K562 (cell line): ENCODE results near the gene MDK. TPM values are rescaled to one million over a fixed set of nuclear protein-coding genes. Genes with fewer than 3 reads are reported as not detected.

Source experiments
- ATAC-seq: fragments of 200-7000 bp; cut with Tn5 transposase; 3 replicates; pipeline ENCODE4 v1.9.1; 2020; ENCODE audit warnings: moderate library complexity
- BruUV-seq: library from RNA; stranded (reverse); fragments of 400-500 nt; replicated peaks from 2 replicates; lab custom pipeline; 2021; lab: Mats Ljungman, UMichigan
- CTCF ChIA-PET: fragments of 300-600 bp; formaldehyde crosslinking; extraction: SDS; loops from one replicate; lab custom pipeline; 2021; ENCODE audit warnings: low intra/inter-chr PET ratio; lab: Yijun Ruan, JAX
- POLR2A ChIA-PET: fragments of 300-600, 350-650 bp; sonication (Branson Sonifier 250); formaldehyde crosslinking; extraction: SDS; loops from one replicate; lab custom pipeline; 2021; ENCODE audit warnings: antibody characterized with exemption, inconsistent platforms; lab: Yijun Ruan, JAX
- DNase-seq, 4 experiments: peaks; one replicate each; pipeline versions ENCODE4 v3.0.0 to v3.0.0-alpha.2; 2011 to 2018; ENCODE audit warnings: low spot score in 3 of 4, mixed read lengths in 3 of 4; ENCODE audit errors: extremely low read depth in 1 of 4
- FAIRE-seq: peaks from 2 replicates; lab custom pipeline; 2011; peaks lifted over from hg19 to GRCh38; lab: Jason Lieb, UNC
- H2AFZ ChIP-seq: 2 replicates; pipeline ENCODE4 v1.6.0; 2011; ENCODE audit warnings: low read depth, low read length, control low read depth, inconsistent platforms
- H3K27ac ChIP-seq: fragments of 200-600 bp; 3 replicates; pipeline ENCODE4 v1.8.0; 2011; ENCODE audit warnings: low read depth, mild to moderate bottlenecking, control low read depth, inconsistent platforms, low read length, moderate library complexity, mixed read lengths; ENCODE audit errors: extremely low read depth
- H3K27me3 ChIP-seq, 2 experiments: fragments of 300-600 bp in 1 of 2; 2 replicates in 1 of 2; 3 replicates in 1 of 2; pipeline versions ENCODE4 v1.6.0 to v1.8.0; 2011; ENCODE audit warnings: inconsistent platforms in 2 of 2, low read length in 2 of 2, mild to moderate bottlenecking in 1 of 2, mixed read lengths in 1 of 2, moderate library complexity in 1 of 2; ENCODE audit not compliant: control insufficient read depth in 2 of 2, insufficient read depth in 2 of 2
- H3K36me3 ChIP-seq: fragments of 300-600 bp; 3 replicates; pipeline ENCODE4 v1.8.0; 2011; ENCODE audit warnings: mild to moderate bottlenecking, low read length, inconsistent platforms; ENCODE audit not compliant: control insufficient read depth, insufficient read depth
- H3K4me1 ChIP-seq, 2 experiments: fragments of 200-600 bp in 1 of 2; replicated peaks in 1 of 2; 2 replicates in 1 of 2; 3 replicates in 1 of 2; pipeline versions ENCODE4 v1.5.1 to v1.8.0; 2011; ENCODE audit warnings: inconsistent platforms in 2 of 2, low read length in 2 of 2, mild to moderate bottlenecking in 1 of 2, mixed read lengths in 1 of 2, moderate library complexity in 1 of 2; ENCODE audit not compliant: control insufficient read depth in 2 of 2, insufficient read depth in 2 of 2
- H3K4me2 ChIP-seq: 2 replicates; pipeline ENCODE4 v1.6.1; 2011; ENCODE audit warnings: low read length, control low read depth, inconsistent platforms, mixed read lengths; ENCODE audit not compliant: insufficient read depth
- H3K4me3 ChIP-seq: fragments of 200-600 bp; sonication (generic), shearing (Covaris generic); 2 replicates; pipeline ENCODE4 v1.5.1; 2016; ENCODE audit warnings: control low read depth, inconsistent platforms
- H3K79me2 ChIP-seq: fragments of 200-600 bp; 3 replicates; pipeline ENCODE4 v1.8.0; 2011; ENCODE audit warnings: low read length, inconsistent platforms; ENCODE audit not compliant: control insufficient read depth, insufficient read depth
- H3K9ac ChIP-seq, 2 experiments: 2 replicates each; pipeline versions ENCODE4 v1.6.0 to v1.6.1; 2011; ENCODE audit warnings: low read depth in 2 of 2, low read length in 2 of 2, control low read depth in 1 of 2, inconsistent platforms in 1 of 2, mild to moderate bottlenecking in 1 of 2, mixed read lengths in 1 of 2; ENCODE audit not compliant: insufficient read depth in 1 of 2
- H3K9me1 ChIP-seq: one replicate; pipeline ENCODE4 v1.6.0; 2011; ENCODE audit warnings: inconsistent platforms, mild to moderate bottlenecking, low read length, moderate library complexity; ENCODE audit not compliant: control insufficient read depth, insufficient read depth
- H3K9me3 ChIP-seq: replicated peaks from 2 replicates; pipeline ENCODE4 v1.5.1; 2011; ENCODE audit warnings: low read depth, low read length, inconsistent platforms; ENCODE audit not compliant: control insufficient read depth, insufficient read depth
- H4K20me1 ChIP-seq: replicated peaks from 2 replicates; pipeline ENCODE4 v1.6.1; 2011; ENCODE audit warnings: low read length, inconsistent platforms, mixed read lengths; ENCODE audit not compliant: control insufficient read depth, insufficient read depth
- ADNP ChIP-seq: fragments of 200-800 bp; sonication (Bioruptor generic); IDR thresholded peaks from 2 replicates; pipeline ENCODE4 v1.6.1; 2016; ENCODE audit warnings: missing genetic modification characterization, missing compliant biosample characterization
- BACH1 ChIP-seq: fragments of 200-800 bp; sonication (Bioruptor generic); IDR thresholded peaks from 2 replicates; pipeline ENCODE4 v1.6.1; 2016; ENCODE audit warnings: missing genetic modification characterization, missing compliant biosample characterization
- BRF1 ChIP-seq: IDR thresholded peaks from 3 replicates; pipeline ENCODE4 v1.6.1; 2011; ENCODE audit warnings: borderline replicate concordance, mild to moderate bottlenecking; ENCODE audit not compliant: insufficient read length; ENCODE audit errors: extremely low read depth
- CLOCK ChIP-seq: fragments of 250-450 bp; sonication (Bioruptor Pico); IDR thresholded peaks from 2 replicates; pipeline ENCODE4 v1.4.0; 2020; ENCODE audit warnings: mild to moderate bottlenecking, moderate library complexity, borderline replicate concordance
- EWSR1 ChIP-seq: fragments of 450-650 bp; IDR thresholded peaks from 2 replicates; pipeline ENCODE4 v1.6.1; 2018; ENCODE audit warnings: borderline replicate concordance, mild to moderate bottlenecking, low read depth, moderate library complexity; ENCODE audit not compliant: partially characterized antibody
- FOXJ2 ChIP-seq: fragments of 200-800 bp; sonication (Bioruptor generic); IDR thresholded peaks from 2 replicates; pipeline ENCODE4 v1.6.1; 2016; ENCODE audit warnings: missing genetic modification characterization, missing compliant biosample characterization
- LEF1 ChIP-seq: fragments of 450-650 bp; IDR thresholded peaks from 2 replicates; pipeline ENCODE4 v1.6.1; 2016; ENCODE audit warnings: mild to moderate bottlenecking
- NCOA4 ChIP-seq: fragments of 450-650 bp; IDR thresholded peaks from 2 replicates; pipeline ENCODE4 v1.6.1; 2018; ENCODE audit warnings: mild to moderate bottlenecking; ENCODE audit not compliant: partially characterized antibody
- SLC30A9 ChIP-seq: fragments of 250-450 bp; sonication (Bioruptor Pico); IDR thresholded peaks from 2 replicates; pipeline ENCODE4 v1.8.0; 2022; ENCODE audit warnings: mild to moderate bottlenecking, moderate library complexity
- ZNF174 ChIP-seq: fragments of 250-450 bp; sonication (Bioruptor Pico); IDR thresholded peaks from 2 replicates; pipeline ENCODE4 v1.4.0; 2020; ENCODE audit warnings: mild to moderate bottlenecking
- ZNF263 ChIP-seq: sonication (generic); formaldehyde crosslinking; IDR thresholded peaks from 2 replicates; pipeline ENCODE4 v1.8.0; 2022; ENCODE audit warnings: mild to moderate bottlenecking, missing genetic modification reagents, borderline replicate concordance
- WGBS: fragments of 100-300 bp; shearing (Covaris generic); methylation state at CpG from one replicate; pipeline ENCODE4 v1.1.6; 2016; ENCODE audit warnings: low coverage, mixed read lengths; ENCODE audit not compliant: insufficient coverage; ENCODE audit errors: missing lambda C conversion rate; 5-methylcytosine and 5-hydroxymethylcytosine counted together
- in situ Hi-C: fragments of 300-500 bp; cut with MboI; formaldehyde crosslinking; loops from 4 replicates; pipeline ENCODE4 v1.15.0; 2018; ENCODE audit warnings: inconsistent platforms, mixed read lengths
- intact Hi-C: fragments of 100-400 bp; cut with micrococcal nuclease; formaldehyde crosslinking; loops from 2 replicates; pipeline ENCODE4 v1.14.2; 2022
- polyA plus RNA-seq, 8 experiments: library from polyadenylated mRNA; depleted of rRNA in 4 of 8; stranded (reverse) in 5 of 8; unstranded in 3 of 8; fragments of >200 nt; fragmentation: Nextera tagmentation in 2 of 8; fragmentation: Illumina TruSeq in 1 of 8; extraction: Ambion mirVana in 2 of 8; extraction: Trizol in 1 of 8; gene quantifications; 2 replicates each; pipeline versions ENCODE4 v1.2.1 to v1.2.3, GENCODE V29; 2011 to 2014; ENCODE audit warnings: inconsistent platforms in 1 of 8, missing spikeins in 1 of 8
- total RNA-seq, 7 experiments: library from RNA; depleted of rRNA in 6 of 7; stranded (reverse); fragments of >200 nt in 6 of 7; fragmentation: Illumina TruSeq in 2 of 7; extraction: Trizol in 2 of 7; gene quantifications; 2 replicates each; pipeline versions ENCODE4 v1.2.1 to v1.2.3, GENCODE V29; 2011 to 2021; ENCODE audit warnings: low replicate concordance in 1 of 7

The MDK gene
- total and polyA plus RNA-seq, 9 of the 15 experiments (the other 6 are each of a cell fraction or from before 2014, with no cell fraction given) = 20.7 to 700 (median 350) TPM

GRCh38 chr11:46350695-46351094 is 30.8 kb upstream of the MDK start:
- WGBS = 90% methylated on average over 2 of the region's 3 CpGs
- TF ChIP-seq LEF1 = no peak
- no peak for TF ChIP-seq ZNF263 (CRISPR knock-in tag)
- no peak for TF ChIP-seq ADNP (tag)
- no peak for TF ChIP-seq BRF1
- TF ChIP-seq ZNF174 = no peak
- TF ChIP-seq CLOCK = no peak
- TF ChIP-seq BACH1 (tag) = no peak
- TF ChIP-seq SLC30A9 = no peak
- no peak for TF ChIP-seq EWSR1
- TF ChIP-seq FOXJ2 (tag) = no peak
- no peak for TF ChIP-seq NCOA4
- Histone ChIP-seq H3K36me3 (peaks cover 58% of the 10 kb centered on the region; the same call in 2 of the 3 replicates), H3K27me3 (no peaks in the 10 kb centered on the region), H3K27ac (no peak overlapping the region), H3K4me2 (no peak overlapping the region), H4K20me1 (peaks cover 16% of the 10 kb centered on the region), H3K4me3 (no peak overlapping the region), H2AFZ (no peak overlapping the region), H3K79me2 (peaks cover 68% of the 10 kb centered on the region), H3K9ac (peak overlapping the region in 1 of 2 experiments; percentile 88; a peak in 1 of 4 replicates), H3K9me1 (no peaks in the 10 kb centered on the region), H3K9me3 (no peaks in the 10 kb centered on the region), H3K4me1 (peaks cover 32 to 62% of the 10 kb centered on the region in 2 experiments)
- ChIA-PET POLR2A (interaction anchor here (0.7 to 1.9 kb wide), 3 partner anchors 10 to 20 kb away, joined by 3 to 10 read pairs (median 6); no protein-coding TSS in a partner anchor), CTCF (interaction anchor here (0.6 kb wide), 1 partner anchor 10 kb away, joined by 4 read pairs; no protein-coding TSS in a partner anchor)
- FAIRE-seq = no peak
- intact Hi-C loops (no loop called here), in situ Hi-C loops (no loop called here)
- DNase-seq = no peak
- BruUV-seq = no TSS peak
- ATAC-seq = no peak
